H9 (cell line): Measurements from ENCODE around the gene PRLH. TPM values are rescaled to one million over a fixed set of nuclear protein-coding genes. Genes with fewer than 3 reads are reported as not detected.

Source experiments
- DNase-seq: peaks from one replicate; pipeline ENCODE4 v3.0.0-alpha.2; 2017
- H2AFZ ChIP-seq: one replicate; pipeline ENCODE4 v1.6.1; 2013; ENCODE audit warnings: mild to moderate bottlenecking, low read length, control low read depth, moderate library complexity
- H2AK5ac ChIP-seq: 2 replicates; pipeline ENCODE4 v1.6.1; 2013; ENCODE audit warnings: low read length, control low read depth, mixed read lengths; ENCODE audit not compliant: insufficient read length
- H2BK120ac ChIP-seq: one replicate; pipeline ENCODE4 v1.6.1; 2013; ENCODE audit warnings: low read depth, mild to moderate bottlenecking, low read length, control low read depth, inconsistent platforms; ENCODE audit not compliant: poor library complexity, severe bottlenecking
- H2BK12ac ChIP-seq: 2 replicates; pipeline ENCODE4 v1.6.1; 2013; ENCODE audit warnings: low read length, control low read depth, mixed read lengths, low read depth; ENCODE audit not compliant: insufficient read length
- H2BK15ac ChIP-seq: 2 replicates; pipeline ENCODE4 v1.6.1; 2013; ENCODE audit warnings: low read depth, low read length, control low read depth
- H2BK20ac ChIP-seq: one replicate; pipeline ENCODE4 v1.6.1; 2013; ENCODE audit warnings: low read depth, mild to moderate bottlenecking, low read length, control low read depth, inconsistent platforms; ENCODE audit not compliant: poor library complexity, severe bottlenecking
- H2BK5ac ChIP-seq: 2 replicates; pipeline ENCODE4 v1.6.1; 2013; ENCODE audit warnings: low read length, control low read depth, mixed read lengths; ENCODE audit not compliant: insufficient read length
- H3K14ac ChIP-seq: 2 replicates; pipeline ENCODE4 v1.6.1; 2013; ENCODE audit warnings: low read length, control low read depth; ENCODE audit not compliant: insufficient read depth
- H3K18ac ChIP-seq: 2 replicates; pipeline ENCODE4 v1.6.1; 2013; ENCODE audit warnings: low read depth, mild to moderate bottlenecking, mixed read lengths, low read length, control low read depth; ENCODE audit not compliant: insufficient read length
- H3K23ac ChIP-seq: 2 replicates; pipeline ENCODE4 v1.6.1; 2013; ENCODE audit warnings: low read length, control low read depth, mixed read lengths, low read depth; ENCODE audit not compliant: insufficient read length
- H3K23me2 ChIP-seq: 2 replicates; pipeline ENCODE4 v1.6.1; 2013; ENCODE audit warnings: low read depth, mild to moderate bottlenecking, mixed read lengths, low read length, control low read depth; ENCODE audit not compliant: insufficient read length, poor library complexity, severe bottlenecking
- H3K27ac ChIP-seq: 2 replicates; pipeline ENCODE4 v1.5.1; 2013; ENCODE audit warnings: low read length, control low read depth, mixed read lengths, low read depth; ENCODE audit not compliant: insufficient read length
- H3K27me3 ChIP-seq: 2 replicates; pipeline ENCODE4 v1.6.1; 2013; ENCODE audit warnings: low read length, control low read depth, inconsistent platforms; ENCODE audit not compliant: insufficient read depth
- H3K4ac ChIP-seq: 2 replicates; pipeline ENCODE4 v1.6.1; 2013; ENCODE audit warnings: low read depth, mild to moderate bottlenecking, control low read depth, inconsistent platforms, low read length, moderate library complexity
- H3K4me1 ChIP-seq: 2 replicates; pipeline ENCODE4 v1.6.1; 2013; ENCODE audit warnings: low read length, control low read depth, inconsistent platforms; ENCODE audit not compliant: insufficient read depth
- H3K4me2 ChIP-seq: 2 replicates; pipeline ENCODE4 v1.6.1; 2013; ENCODE audit warnings: low read length, control low read depth, mixed read lengths; ENCODE audit not compliant: insufficient read length, insufficient read depth
- H3K56ac ChIP-seq: 2 replicates; pipeline ENCODE4 v1.6.1; 2013; ENCODE audit warnings: low read depth, mild to moderate bottlenecking, mixed read lengths, low read length, control low read depth; ENCODE audit not compliant: insufficient read length
- H3K79me1 ChIP-seq: 2 replicates; pipeline ENCODE4 v1.6.1; 2013; ENCODE audit warnings: low read depth, mild to moderate bottlenecking, moderate library complexity, low read length, control low read depth, inconsistent platforms; ENCODE audit not compliant: insufficient read depth, poor library complexity, severe bottlenecking
- H3K79me2 ChIP-seq: 2 replicates; pipeline ENCODE4 v1.6.1; 2013; ENCODE audit warnings: low read length, control low read depth, inconsistent platforms; ENCODE audit not compliant: insufficient read depth
- H3K9ac ChIP-seq: 2 replicates; pipeline ENCODE4 v1.6.1; 2013; ENCODE audit warnings: low read length, control low read depth, mixed read lengths; ENCODE audit not compliant: insufficient read length; ENCODE audit errors: extremely low read depth
- H3K9me3 ChIP-seq: one replicate; pipeline ENCODE4 v1.6.1; 2013; ENCODE audit warnings: low read depth, low read length, inconsistent platforms; ENCODE audit not compliant: control insufficient read depth
- H3T11ph ChIP-seq: one replicate; pipeline ENCODE4 v1.6.1; 2013; ENCODE audit warnings: mild to moderate bottlenecking, low read length, control low read depth, inconsistent platforms
- H4K20me1 ChIP-seq: one replicate; pipeline ENCODE4 v1.6.1; 2013; ENCODE audit not compliant: control insufficient read depth, insufficient read length, insufficient read depth
- H4K5ac ChIP-seq: 2 replicates; pipeline ENCODE4 v1.6.1; 2013; ENCODE audit warnings: low read depth, mild to moderate bottlenecking, mixed read lengths, low read length, control low read depth; ENCODE audit not compliant: insufficient read length
- H4K8ac ChIP-seq: replicated peaks from 2 replicates; pipeline ENCODE4 v1.6.1; 2013; ENCODE audit warnings: low read length, control low read depth, mixed read lengths, low read depth; ENCODE audit not compliant: insufficient read length
- H4K91ac ChIP-seq: 2 replicates; pipeline ENCODE4 v1.6.1; 2013; ENCODE audit warnings: low read depth, mild to moderate bottlenecking, moderate library complexity, mixed read lengths, low read length, control low read depth; ENCODE audit not compliant: insufficient read length
- H3K27ac Mint-ChIP-seq, 3 experiments: 2 replicates in 2 of 3; 3 replicates in 1 of 3; pipeline ENCODE4 v1.8.0; 2020 to 2021; ENCODE audit warnings: mixed read lengths in 3 of 3, mild to moderate bottlenecking in 1 of 3, moderate library complexity in 1 of 3
- H3K27me3 Mint-ChIP-seq: 2 replicates; pipeline ENCODE4 v1.8.0; 2021; ENCODE audit warnings: low read depth, mild to moderate bottlenecking, moderate library complexity, mixed read lengths
- H3K36me3 Mint-ChIP-seq, 3 experiments: 2 replicates in 2 of 3; 3 replicates in 1 of 3; pipeline ENCODE4 v1.8.0; 2020 to 2021; ENCODE audit warnings: low read depth in 3 of 3, mixed read lengths in 3 of 3; ENCODE audit not compliant: insufficient read depth in 1 of 3
- H3K4me1 Mint-ChIP-seq, 2 experiments: 2 replicates each; pipeline ENCODE4 v1.8.0; 2020; ENCODE audit warnings: mixed read lengths in 2 of 2
- H3K4me3 Mint-ChIP-seq, 2 experiments: 2 replicates in 1 of 2; 3 replicates in 1 of 2; pipeline ENCODE4 v1.8.0; 2020 to 2021; ENCODE audit warnings: mild to moderate bottlenecking in 2 of 2, mixed read lengths in 2 of 2, moderate library complexity in 1 of 2
- H3K9me3 Mint-ChIP-seq, 2 experiments: 2 replicates in 1 of 2; 3 replicates in 1 of 2; pipeline ENCODE4 v1.8.0; 2020; ENCODE audit warnings: mild to moderate bottlenecking in 2 of 2, mixed read lengths in 2 of 2, moderate library complexity in 1 of 2
- CTCF ChIP-seq: fragments of 200-600 bp; sonication (generic); conservative IDR thresholded peaks from 3 replicates; pipeline ENCODE4 v1.8.0; 2021; ENCODE audit warnings: antibody characterized with exemption, mild to moderate bottlenecking
- WGBS: extraction: QIAGEN DNeasy Blood & Tissue Kit; methylation state at CpG from one replicate; pipeline ENCODE4 v1.1.7; 2013; ENCODE audit warnings: missing lambda C conversion rate, low lambda C conversion rate, mixed read lengths; ENCODE audit not compliant: insufficient read length; ENCODE audit errors: extremely low coverage; 5-methylcytosine and 5-hydroxymethylcytosine counted together
- total RNA-seq: library from RNA; stranded (reverse); gene quantifications from 2 replicates; pipeline ENCODE4 v1.2.1, GENCODE V29; 2021

Gene PRLH
- total RNA-seq, 1 experiment from 2014 or later = not detected

GRCh38 chr2:237534380-237534779, 32.0 kb upstream of the PRLH start:
- Histone ChIP-seq H3K79me2 (no peaks in the 10 kb centered on the region), H3K4ac (no peak overlapping the region), H4K5ac (no peak overlapping the region), H2AFZ (no peak overlapping the region), H3K56ac (no peak overlapping the region), H3K9me3 (no peaks in the 10 kb centered on the region), H2BK15ac (no peak overlapping the region), H3K4me2 (no peak overlapping the region), H3K18ac (no peak overlapping the region), H3T11ph (no peak overlapping the region), H3K23me2 (peaks cover 2% of the 10 kb centered on the region), H4K91ac (no peak overlapping the region), H4K8ac (no peak overlapping the region), H3K27me3 (no peaks in the 10 kb centered on the region), H3K27ac (no peak overlapping the region), H2BK20ac (no peak overlapping the region), H3K23ac (no peak overlapping the region), H4K20me1 (no peaks in the 10 kb centered on the region), H3K4me1 (no peaks in the 10 kb centered on the region), H2BK120ac (no peak overlapping the region), H2BK12ac (no peak overlapping the region), H3K9ac (no peak overlapping the region), H2AK5ac (no peak overlapping the region), H2BK5ac (no peak overlapping the region), H3K79me1 (no peaks in the 10 kb centered on the region), H3K14ac (no peak overlapping the region)
- H3K27ac Mint-ChIP-seq = no peak overlapping the region
- H3K36me3 Mint-ChIP-seq = no peaks in the 10 kb centered on the region
- H3K9me3 Mint-ChIP-seq = no peaks in the 10 kb centered on the region; a peak in 1 of 5 replicates
- no peak for TF ChIP-seq CTCF
- no CpG with 5 or more reads among the region's 1 CpG for WGBS
- no peak for DNase-seq
- peaks cover 24% of the 10 kb centered on the region for H3K27me3 Mint-ChIP-seq
- peaks cover 9 to 16% of the 10 kb centered on the region in 2 experiments for H3K4me1 Mint-ChIP-seq
- H3K4me3 Mint-ChIP-seq = no peak overlapping the region
